H9 (cell line): ENCODE data around the gene TMCC1. TPM values are rescaled to one million over a fixed set of nuclear protein-coding genes. Genes with fewer than 3 reads are reported as not detected.

Experiments
- DNase-seq: peaks from one replicate; pipeline ENCODE4 v3.0.0-alpha.2; 2017
- H2AFZ ChIP-seq: one replicate; pipeline ENCODE4 v1.6.1; 2013; ENCODE audit warnings: mild to moderate bottlenecking, low read length, control low read depth, moderate library complexity
- H2AK5ac ChIP-seq: 2 replicates; pipeline ENCODE4 v1.6.1; 2013; ENCODE audit warnings: low read length, control low read depth, mixed read lengths; ENCODE audit not compliant: insufficient read length
- H2BK120ac ChIP-seq: one replicate; pipeline ENCODE4 v1.6.1; 2013; ENCODE audit warnings: low read depth, mild to moderate bottlenecking, low read length, control low read depth, inconsistent platforms; ENCODE audit not compliant: poor library complexity, severe bottlenecking
- H2BK12ac ChIP-seq: 2 replicates; pipeline ENCODE4 v1.6.1; 2013; ENCODE audit warnings: low read length, control low read depth, mixed read lengths, low read depth; ENCODE audit not compliant: insufficient read length
- H2BK15ac ChIP-seq: 2 replicates; pipeline ENCODE4 v1.6.1; 2013; ENCODE audit warnings: low read depth, low read length, control low read depth
- H2BK20ac ChIP-seq: one replicate; pipeline ENCODE4 v1.6.1; 2013; ENCODE audit warnings: low read depth, mild to moderate bottlenecking, low read length, control low read depth, inconsistent platforms; ENCODE audit not compliant: poor library complexity, severe bottlenecking
- H2BK5ac ChIP-seq: 2 replicates; pipeline ENCODE4 v1.6.1; 2013; ENCODE audit warnings: low read length, control low read depth, mixed read lengths; ENCODE audit not compliant: insufficient read length
- H3K14ac ChIP-seq: 2 replicates; pipeline ENCODE4 v1.6.1; 2013; ENCODE audit warnings: low read length, control low read depth; ENCODE audit not compliant: insufficient read depth
- H3K18ac ChIP-seq: 2 replicates; pipeline ENCODE4 v1.6.1; 2013; ENCODE audit warnings: low read depth, mild to moderate bottlenecking, mixed read lengths, low read length, control low read depth; ENCODE audit not compliant: insufficient read length
- H3K23ac ChIP-seq: 2 replicates; pipeline ENCODE4 v1.6.1; 2013; ENCODE audit warnings: low read length, control low read depth, mixed read lengths, low read depth; ENCODE audit not compliant: insufficient read length
- H3K23me2 ChIP-seq: 2 replicates; pipeline ENCODE4 v1.6.1; 2013; ENCODE audit warnings: low read depth, mild to moderate bottlenecking, mixed read lengths, low read length, control low read depth; ENCODE audit not compliant: insufficient read length, poor library complexity, severe bottlenecking
- H3K27ac ChIP-seq: 2 replicates; pipeline ENCODE4 v1.5.1; 2013; ENCODE audit warnings: low read length, control low read depth, mixed read lengths, low read depth; ENCODE audit not compliant: insufficient read length
- H3K27me3 ChIP-seq: 2 replicates; pipeline ENCODE4 v1.6.1; 2013; ENCODE audit warnings: low read length, control low read depth, inconsistent platforms; ENCODE audit not compliant: insufficient read depth
- H3K4ac ChIP-seq: 2 replicates; pipeline ENCODE4 v1.6.1; 2013; ENCODE audit warnings: low read depth, mild to moderate bottlenecking, control low read depth, inconsistent platforms, low read length, moderate library complexity
- H3K4me1 ChIP-seq: 2 replicates; pipeline ENCODE4 v1.6.1; 2013; ENCODE audit warnings: low read length, control low read depth, inconsistent platforms; ENCODE audit not compliant: insufficient read depth
- H3K4me2 ChIP-seq: 2 replicates; pipeline ENCODE4 v1.6.1; 2013; ENCODE audit warnings: low read length, control low read depth, mixed read lengths; ENCODE audit not compliant: insufficient read length, insufficient read depth
- H3K56ac ChIP-seq: 2 replicates; pipeline ENCODE4 v1.6.1; 2013; ENCODE audit warnings: low read depth, mild to moderate bottlenecking, mixed read lengths, low read length, control low read depth; ENCODE audit not compliant: insufficient read length
- H3K79me1 ChIP-seq: 2 replicates; pipeline ENCODE4 v1.6.1; 2013; ENCODE audit warnings: low read depth, mild to moderate bottlenecking, moderate library complexity, low read length, control low read depth, inconsistent platforms; ENCODE audit not compliant: insufficient read depth, poor library complexity, severe bottlenecking
- H3K79me2 ChIP-seq: 2 replicates; pipeline ENCODE4 v1.6.1; 2013; ENCODE audit warnings: low read length, control low read depth, inconsistent platforms; ENCODE audit not compliant: insufficient read depth
- H3K9ac ChIP-seq: 2 replicates; pipeline ENCODE4 v1.6.1; 2013; ENCODE audit warnings: low read length, control low read depth, mixed read lengths; ENCODE audit not compliant: insufficient read length; ENCODE audit errors: extremely low read depth
- H3K9me3 ChIP-seq: one replicate; pipeline ENCODE4 v1.6.1; 2013; ENCODE audit warnings: low read depth, low read length, inconsistent platforms; ENCODE audit not compliant: control insufficient read depth
- H3T11ph ChIP-seq: one replicate; pipeline ENCODE4 v1.6.1; 2013; ENCODE audit warnings: mild to moderate bottlenecking, low read length, control low read depth, inconsistent platforms
- H4K20me1 ChIP-seq: one replicate; pipeline ENCODE4 v1.6.1; 2013; ENCODE audit not compliant: control insufficient read depth, insufficient read length, insufficient read depth
- H4K5ac ChIP-seq: 2 replicates; pipeline ENCODE4 v1.6.1; 2013; ENCODE audit warnings: low read depth, mild to moderate bottlenecking, mixed read lengths, low read length, control low read depth; ENCODE audit not compliant: insufficient read length
- H4K8ac ChIP-seq: replicated peaks from 2 replicates; pipeline ENCODE4 v1.6.1; 2013; ENCODE audit warnings: low read length, control low read depth, mixed read lengths, low read depth; ENCODE audit not compliant: insufficient read length
- H4K91ac ChIP-seq: 2 replicates; pipeline ENCODE4 v1.6.1; 2013; ENCODE audit warnings: low read depth, mild to moderate bottlenecking, moderate library complexity, mixed read lengths, low read length, control low read depth; ENCODE audit not compliant: insufficient read length
- H3K27ac Mint-ChIP-seq, 3 experiments: 2 replicates in 2 of 3; 3 replicates in 1 of 3; pipeline ENCODE4 v1.8.0; 2020 to 2021; ENCODE audit warnings: mixed read lengths in 3 of 3, mild to moderate bottlenecking in 1 of 3, moderate library complexity in 1 of 3
- H3K27me3 Mint-ChIP-seq: 2 replicates; pipeline ENCODE4 v1.8.0; 2021; ENCODE audit warnings: low read depth, mild to moderate bottlenecking, moderate library complexity, mixed read lengths
- H3K36me3 Mint-ChIP-seq, 3 experiments: 2 replicates in 2 of 3; 3 replicates in 1 of 3; pipeline ENCODE4 v1.8.0; 2020 to 2021; ENCODE audit warnings: low read depth in 3 of 3, mixed read lengths in 3 of 3; ENCODE audit not compliant: insufficient read depth in 1 of 3
- H3K4me1 Mint-ChIP-seq, 2 experiments: 2 replicates each; pipeline ENCODE4 v1.8.0; 2020; ENCODE audit warnings: mixed read lengths in 2 of 2
- H3K4me3 Mint-ChIP-seq, 2 experiments: 2 replicates in 1 of 2; 3 replicates in 1 of 2; pipeline ENCODE4 v1.8.0; 2020 to 2021; ENCODE audit warnings: mild to moderate bottlenecking in 2 of 2, mixed read lengths in 2 of 2, moderate library complexity in 1 of 2
- H3K9me3 Mint-ChIP-seq, 2 experiments: 2 replicates in 1 of 2; 3 replicates in 1 of 2; pipeline ENCODE4 v1.8.0; 2020; ENCODE audit warnings: mild to moderate bottlenecking in 2 of 2, mixed read lengths in 2 of 2, moderate library complexity in 1 of 2
- WGBS: extraction: QIAGEN DNeasy Blood & Tissue Kit; methylation state at CpG from one replicate; pipeline ENCODE4 v1.1.7; 2013; ENCODE audit warnings: missing lambda C conversion rate, low lambda C conversion rate, mixed read lengths; ENCODE audit not compliant: insufficient read length; ENCODE audit errors: extremely low coverage; 5-methylcytosine and 5-hydroxymethylcytosine counted together
- total RNA-seq: library from RNA; stranded (reverse); gene quantifications from 2 replicates; pipeline ENCODE4 v1.2.1, GENCODE V29; 2021
- TF ChIP-seq, protein P1 (sequence below): fragments of 200-600 bp; sonication (generic); conservative IDR thresholded peaks from 3 replicates; pipeline ENCODE4 v1.8.0; 2021; ENCODE audit warnings: antibody characterized with exemption, mild to moderate bottlenecking

TMCC1 gene
- total RNA-seq, 1 experiment from 2014 or later, result 24.4 TPM

DNA sequence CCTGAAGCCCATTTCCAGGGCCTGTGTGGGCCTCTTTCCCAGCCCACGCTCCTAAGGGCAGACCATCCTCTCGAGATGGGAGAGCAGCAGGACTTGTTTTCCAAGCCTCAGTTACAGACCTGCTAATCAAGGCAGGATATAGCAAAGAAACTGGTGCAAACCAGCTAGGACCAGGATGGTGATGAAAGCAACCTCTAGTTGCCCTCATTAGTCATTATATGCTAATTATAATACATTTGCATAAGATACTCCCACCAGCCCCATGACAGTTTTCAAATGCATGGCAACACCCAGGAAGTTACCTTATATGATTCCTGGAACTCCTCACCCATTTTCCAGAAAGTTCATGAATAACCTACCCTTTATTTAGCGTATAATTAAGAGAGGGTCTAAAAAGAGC lies 46.6 kb upstream of the TMCC1 start:
- Histone ChIP-seq H2AFZ (no peak overlapping the region), H3K79me1 (no peaks in the 10 kb centered on the region), H4K20me1 (no peaks in the 10 kb centered on the region), H4K8ac (no peak overlapping the region), H3K27ac (no peak overlapping the region), H2BK15ac (no peak overlapping the region), H3K4ac (no peak overlapping the region), H3K56ac (no peak overlapping the region), H3K23me2 (no peaks in the 10 kb centered on the region), H3K9me3 (no peaks in the 10 kb centered on the region), H2AK5ac (no peak overlapping the region), H2BK20ac (no peak overlapping the region), H3K4me1 (no peaks in the 10 kb centered on the region), H4K5ac (no peak overlapping the region), H3K27me3 (no peaks in the 10 kb centered on the region), H3K4me2 (no peak overlapping the region), H2BK120ac (no peak overlapping the region), H2BK12ac (no peak overlapping the region), H3K18ac (no peak overlapping the region), H4K91ac (no peak overlapping the region), H3K23ac (no peak overlapping the region), H3T11ph (no peak overlapping the region), H2BK5ac (no peak overlapping the region), H3K14ac (no peak overlapping the region), H3K79me2 (no peaks in the 10 kb centered on the region), H3K9ac (no peak overlapping the region)
- H3K27me3 Mint-ChIP-seq, result peaks cover 19% of the 10 kb centered on the region
- WGBS, result no CpG with 5 or more reads among the region's 3 CpGs
- TF ChIP-seq, protein P1, sequence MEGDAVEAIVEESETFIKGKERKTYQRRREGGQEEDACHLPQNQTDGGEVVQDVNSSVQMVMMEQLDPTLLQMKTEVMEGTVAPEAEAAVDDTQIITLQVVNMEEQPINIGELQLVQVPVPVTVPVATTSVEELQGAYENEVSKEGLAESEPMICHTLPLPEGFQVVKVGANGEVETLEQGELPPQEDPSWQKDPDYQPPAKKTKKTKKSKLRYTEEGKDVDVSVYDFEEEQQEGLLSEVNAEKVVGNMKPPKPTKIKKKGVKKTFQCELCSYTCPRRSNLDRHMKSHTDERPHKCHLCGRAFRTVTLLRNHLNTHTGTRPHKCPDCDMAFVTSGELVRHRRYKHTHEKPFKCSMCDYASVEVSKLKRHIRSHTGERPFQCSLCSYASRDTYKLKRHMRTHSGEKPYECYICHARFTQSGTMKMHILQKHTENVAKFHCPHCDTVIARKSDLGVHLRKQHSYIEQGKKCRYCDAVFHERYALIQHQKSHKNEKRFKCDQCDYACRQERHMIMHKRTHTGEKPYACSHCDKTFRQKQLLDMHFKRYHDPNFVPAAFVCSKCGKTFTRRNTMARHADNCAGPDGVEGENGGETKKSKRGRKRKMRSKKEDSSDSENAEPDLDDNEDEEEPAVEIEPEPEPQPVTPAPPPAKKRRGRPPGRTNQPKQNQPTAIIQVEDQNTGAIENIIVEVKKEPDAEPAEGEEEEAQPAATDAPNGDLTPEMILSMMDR, result no peak
- no peak overlapping the region for H3K4me3 Mint-ChIP-seq
- peaks cover 0 to 2% (median 0%) of the 10 kb centered on the region in 3 experiments; a peak in 1 of 7 replicates for H3K36me3 Mint-ChIP-seq
- peaks cover 11 to 18% of the 10 kb centered on the region in 2 experiments for H3K4me1 Mint-ChIP-seq
- no peak for DNase-seq
- peaks cover 2% of the 10 kb centered on the region in 2 experiments; a peak in 2 of 5 replicates for H3K9me3 Mint-ChIP-seq
- no peak overlapping the region for H3K27ac Mint-ChIP-seq
